ENCODE measurements around the gene MYBPC2.

Gene MYBPC2

GRCh38 chr19:50427997-50428425, 4.7 kb upstream of the MYBPC2 start:
- Histone ChIP-seq H4K12ac (ENCODE audit: low read depth, low read length) (no peak overlapping the region), H3K79me1 (ENCODE audit: low read length) (peaks cover 7% of the 10 kb centered on the region), H3K4me3 (ENCODE audit: low read depth, low read length) (no peak overlapping the region), H2BK5ac (ENCODE audit: low read depth, low read length, poor library complexity) (no peak overlapping the region), H4K8ac (ENCODE audit: low read depth, low read length) (no peak overlapping the region), H2BK12ac (ENCODE audit: low read length) (no peak overlapping the region), H2BK120ac (ENCODE audit: insufficient read depth, low read length, poor library complexity) (no peak overlapping the region), H3K18ac (ENCODE audit: low read length) (no peak overlapping the region), H3K23ac (ENCODE audit: low read length) (no peak overlapping the region), H3K4ac (ENCODE audit: low read depth, low read length) (no peak overlapping the region), H3K9ac (ENCODE audit: low read length) (no peak overlapping the region), H2AK5ac (ENCODE audit: low read length) (no peak overlapping the region), H3K4me2 (ENCODE audit: low read length) (no peak overlapping the region), H3K4me1 (ENCODE audit: control insufficient read depth in 1 of 2, insufficient read depth in 2 of 2, low read length in 2 of 2) (peaks cover 6 to 8% of the 10 kb centered on the region in 2 experiments), H3K9me3 (ENCODE audit: insufficient read depth, low read depth, low read length) (peaks cover 3% of the 10 kb centered on the region), H4K91ac (ENCODE audit: low read depth, low read length) (no peak overlapping the region), H3K27ac (ENCODE audit: low read depth, low read length) (no peak overlapping the region), H3K36me3 (ENCODE audit: control insufficient read depth in 1 of 2, insufficient read depth in 2 of 2, low read length in 2 of 2) (no peaks in the 10 kb centered on the region), H2AFZ (ENCODE audit: insufficient read depth, low read length, poor library complexity) (no peak overlapping the region), H3K27me3 (ENCODE audit: insufficient read depth, low read length) (no peaks in the 10 kb centered on the region), H3K14ac (ENCODE audit: low read length) (no peak overlapping the region), H3K79me2 (ENCODE audit: control insufficient read depth, insufficient read depth, low read length, poor library complexity) (peaks cover 2% of the 10 kb centered on the region)
- peak; percentile 68 to 74 for DNase-seq
- no CpG with 5 or more reads among the region's 38 CpGs for WGBS (ENCODE audit: extremely low coverage, insufficient coverage, insufficient read length)

GRCh38 chr19:50428772-50429463, 3.8 kb upstream of the MYBPC2 start:
- no peak for DNase-seq
- H3K4ac ChIP-seq (ENCODE audit: low read depth, low read length), result no peak overlapping the region
- no peak overlapping the region for H3K23ac ChIP-seq (ENCODE audit: low read length)
- no peak overlapping the region for H2AFZ ChIP-seq (ENCODE audit: insufficient read depth, low read length, poor library complexity)
- H2BK120ac ChIP-seq (ENCODE audit: insufficient read depth, low read length, poor library complexity), result no peak overlapping the region
- no CpG with 5 or more reads among the region's 7 CpGs for WGBS (ENCODE audit: extremely low coverage, insufficient coverage, insufficient read length)
- H3K4me1 ChIP-seq (ENCODE audit: control insufficient read depth in 1 of 2, insufficient read depth in 2 of 2, low read length in 2 of 2), result peaks cover 6 to 8% of the 10 kb centered on the region in 2 experiments
- no peak overlapping the region for H3K14ac ChIP-seq (ENCODE audit: low read length)
- peaks cover 2% of the 10 kb centered on the region for H3K79me2 ChIP-seq (ENCODE audit: control insufficient read depth, insufficient read depth, low read length, poor library complexity)
- no peak overlapping the region for H3K18ac ChIP-seq (ENCODE audit: low read length)
- H3K4me2 ChIP-seq (ENCODE audit: low read length), result no peak overlapping the region
- H3K4me3 ChIP-seq (ENCODE audit: low read depth, low read length), result no peak overlapping the region
- H3K9me3 ChIP-seq (ENCODE audit: insufficient read depth, low read depth, low read length), result peaks cover 3% of the 10 kb centered on the region
- H3K27ac ChIP-seq (ENCODE audit: low read depth, low read length), result no peak overlapping the region
- no peaks in the 10 kb centered on the region for H3K27me3 ChIP-seq (ENCODE audit: insufficient read depth, low read length)
- no peak overlapping the region for H3K9ac ChIP-seq (ENCODE audit: low read length)
- H4K8ac ChIP-seq (ENCODE audit: low read depth, low read length), result no peak overlapping the region
- H3K36me3 ChIP-seq (ENCODE audit: control insufficient read depth in 1 of 2, insufficient read depth in 2 of 2, low read length in 2 of 2), result no peaks in the 10 kb centered on the region
- no peak overlapping the region for H4K12ac ChIP-seq (ENCODE audit: low read depth, low read length)
- H2AK5ac ChIP-seq (ENCODE audit: low read length), result no peak overlapping the region
- no peak overlapping the region for H2BK12ac ChIP-seq (ENCODE audit: low read length)
- H4K91ac ChIP-seq (ENCODE audit: low read depth, low read length), result no peak overlapping the region
- H3K79me1 ChIP-seq (ENCODE audit: low read length), result peaks cover 7% of the 10 kb centered on the region
- H2BK5ac ChIP-seq (ENCODE audit: low read depth, low read length, poor library complexity), result no peak overlapping the region

GRCh38 chr19:50430888-50431342, 1.8 kb upstream of the MYBPC2 start:
- peak overlapping the region; percentile 94 for H3K4me2 ChIP-seq (ENCODE audit: low read length)
- H3K27ac ChIP-seq (ENCODE audit: low read depth, low read length), result no peak overlapping the region
- no CpG with 5 or more reads among the region's 13 CpGs for WGBS (ENCODE audit: extremely low coverage, insufficient coverage, insufficient read length)
- H4K8ac ChIP-seq (ENCODE audit: low read depth, low read length), result peak overlapping the region; percentile 64
- H3K79me2 ChIP-seq (ENCODE audit: control insufficient read depth, insufficient read depth, low read length, poor library complexity), result peaks cover 2% of the 10 kb centered on the region
- H3K18ac ChIP-seq (ENCODE audit: low read length), result no peak overlapping the region
- peaks cover 7% of the 10 kb centered on the region for H3K79me1 ChIP-seq (ENCODE audit: low read length)
- no peak overlapping the region for H3K9ac ChIP-seq (ENCODE audit: low read length)
- no peak overlapping the region for H3K4ac ChIP-seq (ENCODE audit: low read depth, low read length)
- no peak overlapping the region for H3K14ac ChIP-seq (ENCODE audit: low read length)
- H2BK120ac ChIP-seq (ENCODE audit: insufficient read depth, low read length, poor library complexity), result no peak overlapping the region
- H3K9me3 ChIP-seq (ENCODE audit: insufficient read depth, low read depth, low read length), result peaks cover 3% of the 10 kb centered on the region
- no peak overlapping the region for H3K4me3 ChIP-seq (ENCODE audit: low read depth, low read length)
- H4K12ac ChIP-seq (ENCODE audit: low read depth, low read length), result no peak overlapping the region
- H2BK5ac ChIP-seq (ENCODE audit: low read depth, low read length, poor library complexity), result no peak overlapping the region
- H3K36me3 ChIP-seq (ENCODE audit: control insufficient read depth in 1 of 2, insufficient read depth in 2 of 2, low read length in 2 of 2), result no peaks in the 10 kb centered on the region
- no peak overlapping the region for H2BK12ac ChIP-seq (ENCODE audit: low read length)
- no peak overlapping the region for H4K91ac ChIP-seq (ENCODE audit: low read depth, low read length)
- peak overlapping the region; percentile 84 for H2AFZ ChIP-seq (ENCODE audit: insufficient read depth, low read length, poor library complexity)
- H3K23ac ChIP-seq (ENCODE audit: low read length), result no peak overlapping the region
- H2AK5ac ChIP-seq (ENCODE audit: low read length), result no peak overlapping the region
- DNase-seq, result no peak
- H3K27me3 ChIP-seq (ENCODE audit: insufficient read depth, low read length), result no peaks in the 10 kb centered on the region
- H3K4me1 ChIP-seq (ENCODE audit: control insufficient read depth in 1 of 2, insufficient read depth in 2 of 2, low read length in 2 of 2), result peaks cover 6 to 8% of the 10 kb centered on the region in 2 experiments

GRCh38 chr19:50431343-50432220, 1.1 kb upstream of the MYBPC2 start:
- Histone ChIP-seq H4K91ac (ENCODE audit: low read depth, low read length) (no peak overlapping the region), H3K4me3 (ENCODE audit: low read depth, low read length) (peak overlapping the region; percentile 74), H2BK120ac (ENCODE audit: insufficient read depth, low read length, poor library complexity) (peak overlapping the region; percentile 62), H3K18ac (ENCODE audit: low read length) (peak overlapping the region; percentile 39), H3K9ac (ENCODE audit: low read length) (peak overlapping the region; percentile 1), H4K12ac (ENCODE audit: low read depth, low read length) (no peak overlapping the region), H3K4ac (ENCODE audit: low read depth, low read length) (no peak overlapping the region), H4K8ac (ENCODE audit: low read depth, low read length) (peak overlapping the region; percentile 81), H2BK5ac (ENCODE audit: low read depth, low read length, poor library complexity) (no peak overlapping the region), H3K27ac (ENCODE audit: low read depth, low read length) (no peak overlapping the region), H3K9me3 (ENCODE audit: insufficient read depth, low read depth, low read length) (peaks cover 3% of the 10 kb centered on the region), H3K4me2 (ENCODE audit: low read length) (peak overlapping the region; percentile 94), H3K79me1 (ENCODE audit: low read length) (peaks cover 7% of the 10 kb centered on the region), H2BK12ac (ENCODE audit: low read length) (no peak overlapping the region), H3K4me1 (ENCODE audit: control insufficient read depth in 1 of 2, insufficient read depth in 2 of 2, low read length in 2 of 2) (peaks cover 6 to 8% of the 10 kb centered on the region in 2 experiments), H2AK5ac (ENCODE audit: low read length) (no peak overlapping the region), H3K23ac (ENCODE audit: low read length) (no peak overlapping the region), H3K36me3 (ENCODE audit: control insufficient read depth in 1 of 2, insufficient read depth in 2 of 2, low read length in 2 of 2) (no peaks in the 10 kb centered on the region), H3K79me2 (ENCODE audit: control insufficient read depth, insufficient read depth, low read length, poor library complexity) (peaks cover 2% of the 10 kb centered on the region), H3K14ac (ENCODE audit: low read length) (peak overlapping the region; percentile 70), H3K27me3 (ENCODE audit: insufficient read depth, low read length) (no peaks in the 10 kb centered on the region), H2AFZ (ENCODE audit: insufficient read depth, low read length, poor library complexity) (peak overlapping the region; percentile 84)
- no CpG with 5 or more reads among the region's 54 CpGs for WGBS (ENCODE audit: extremely low coverage, insufficient coverage, insufficient read length)
- peak; percentile 77 to 87 for DNase-seq

Measured in trophoblast cell (in vitro differentiated cells and primary cell).